ENCODE results near the gene C1orf159.

Gene C1orf159

GRCh38 chr1:1132042-1132950 lies 16.4 kb upstream of the C1orf159 start:
- DNase-seq (ENCODE audit: low read depth), result no peak
- TF ChIP-seq CTCF (IDR thresholded peaks at IDR 0.05; ENCODE audit: low read depth, low read length), result no peak
- no peak for TF ChIP-seq MYC (IDR thresholded peaks at IDR 0.05; ENCODE audit: low read depth, low read length)
- no peak for TF ChIP-seq MAX (IDR thresholded peaks at IDR 0.05; ENCODE audit: low read depth, low read length)
- TF ChIP-seq POLR2A (IDR thresholded peaks at IDR 0.05; ENCODE audit: extremely low read depth, insufficient read length), result no peak
- H3K4me3 ChIP-seq (ENCODE audit: low read depth, low read length), result no peak overlapping the region

GRCh38 chr1:1130206-1131120 lies 14.6 kb upstream of the C1orf159 start:
- no peak overlapping the region for H3K4me3 ChIP-seq (ENCODE audit: low read depth, low read length)
- TF ChIP-seq CTCF (IDR thresholded peaks at IDR 0.05; ENCODE audit: low read depth, low read length) (no peak), POLR2A (IDR thresholded peaks at IDR 0.05; ENCODE audit: extremely low read depth, insufficient read length) (no peak), MAX (IDR thresholded peaks at IDR 0.05; ENCODE audit: low read depth, low read length) (no peak), MYC (IDR thresholded peaks at IDR 0.05; ENCODE audit: low read depth, low read length) (no peak)
- no peak for DNase-seq (ENCODE audit: low read depth)

- no peak overlapping the region for H3K4me3 ChIP-seq (ENCODE audit: low read depth, low read length)
- TF ChIP-seq MYC (IDR thresholded peaks at IDR 0.05; ENCODE audit: low read depth, low read length), result no peak
- no peak for TF ChIP-seq CTCF (IDR thresholded peaks at IDR 0.05; ENCODE audit: low read depth, low read length)
- no peak for TF ChIP-seq MAX (IDR thresholded peaks at IDR 0.05; ENCODE audit: low read depth, low read length)
- TF ChIP-seq POLR2A (IDR thresholded peaks at IDR 0.05; ENCODE audit: extremely low read depth, insufficient read length), result no peak
- no peak for DNase-seq (ENCODE audit: low read depth)
Measured at GRCh38 chr1:1129381-1129821, 13.5 kb upstream of the C1orf159 start.

GRCh38 chr1:1128454-1129139 lies 12.7 kb upstream of the C1orf159 start:
- DNase-seq (ENCODE audit: low read depth), result no peak
- TF ChIP-seq POLR2A (IDR thresholded peaks at IDR 0.05; ENCODE audit: extremely low read depth, insufficient read length) (no peak), MAX (IDR thresholded peaks at IDR 0.05; ENCODE audit: low read depth, low read length) (no peak), CTCF (IDR thresholded peaks at IDR 0.05; ENCODE audit: low read depth, low read length) (no peak), MYC (IDR thresholded peaks at IDR 0.05; ENCODE audit: low read depth, low read length) (no peak)
- H3K4me3 ChIP-seq (ENCODE audit: low read depth, low read length), result no peak overlapping the region
